Choroid plexus epithelial cell (primary cell): Measurements from ENCODE around the gene FAM186B.

Source experiments
- DNase-seq: peaks from one replicate; pipeline ENCODE4 v3.0.0-alpha.2; 2010; ENCODE audit warnings: low read depth
- H3K4me3 ChIP-seq: 2 replicates; pipeline ENCODE4 v1.5.1; 2011; ENCODE audit warnings: low read depth, mild to moderate bottlenecking, control low read depth, low read length, moderate library complexity
- CTCF ChIP-seq: conservative IDR thresholded peaks from 2 replicates; pipeline ENCODE4 v1.5.1; 2011; ENCODE audit warnings: low read depth, mild to moderate bottlenecking, control low read depth, inconsistent platforms, low read length, moderate library complexity

Gene FAM186B

GRCh38 chr12:49643135-49643534, 37.7 kb upstream of the FAM186B start:
- no peak for TF ChIP-seq CTCF
- H3K4me3 ChIP-seq: no peak overlapping the region
- no peak for DNase-seq

- H3K4me3 ChIP-seq: no peak overlapping the region
- no peak for TF ChIP-seq CTCF
- no peak for DNase-seq
Measured at GRCh38 chr12:49642370-49642802, 36.9 kb upstream of the FAM186B start.

- no peak for DNase-seq
- no peak overlapping the region for H3K4me3 ChIP-seq
- no peak for TF ChIP-seq CTCF
Measured at GRCh38 chr12:49641748-49642369, 36.4 kb upstream of the FAM186B start.

- peak; percentile 87 for DNase-seq
- peak; percentile 89 for TF ChIP-seq CTCF
- peak overlapping the region; percentile 12 for H3K4me3 ChIP-seq
Measured at GRCh38 chr12:49636979-49637755, 31.7 kb upstream of the FAM186B start.

- no peak for DNase-seq
- no peak for TF ChIP-seq CTCF
- H3K4me3 ChIP-seq: no peak overlapping the region
Measured at GRCh38 chr12:49636574-49636973, 31.1 kb upstream of the FAM186B start.

GRCh38 chr12:49635656-49636055, 30.2 kb upstream of the FAM186B start:
- DNase-seq: no peak

More at GRCh38 chr12:49635656-49636055, 30.2 kb upstream of the FAM186B start:
- TF ChIP-seq CTCF: no peak
- H3K4me3 ChIP-seq: no peak overlapping the region
